ENCODE results near the gene SLC66A2.

DNA sequence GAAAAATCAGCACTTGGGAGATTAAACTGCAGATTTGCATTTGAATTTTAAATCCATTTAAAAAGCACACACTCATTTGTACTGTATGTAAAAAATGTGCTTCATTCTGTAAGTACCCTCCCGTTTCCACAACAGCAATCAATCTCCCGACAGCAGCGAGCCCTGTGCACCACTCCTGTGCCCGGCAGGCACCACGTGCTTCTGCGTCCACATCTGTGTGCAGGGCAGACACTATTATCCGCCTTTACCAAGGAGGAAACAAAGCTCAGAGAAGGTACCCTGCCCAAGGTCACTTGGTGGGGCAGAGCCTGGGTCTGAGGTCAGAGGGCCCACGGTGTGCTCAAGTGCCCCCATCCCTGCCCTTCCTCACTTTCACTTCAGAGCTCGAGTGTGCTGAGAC lies 20.5 kb upstream of the SLC66A2 start:
- TF ChIP-seq, protein P1, sequence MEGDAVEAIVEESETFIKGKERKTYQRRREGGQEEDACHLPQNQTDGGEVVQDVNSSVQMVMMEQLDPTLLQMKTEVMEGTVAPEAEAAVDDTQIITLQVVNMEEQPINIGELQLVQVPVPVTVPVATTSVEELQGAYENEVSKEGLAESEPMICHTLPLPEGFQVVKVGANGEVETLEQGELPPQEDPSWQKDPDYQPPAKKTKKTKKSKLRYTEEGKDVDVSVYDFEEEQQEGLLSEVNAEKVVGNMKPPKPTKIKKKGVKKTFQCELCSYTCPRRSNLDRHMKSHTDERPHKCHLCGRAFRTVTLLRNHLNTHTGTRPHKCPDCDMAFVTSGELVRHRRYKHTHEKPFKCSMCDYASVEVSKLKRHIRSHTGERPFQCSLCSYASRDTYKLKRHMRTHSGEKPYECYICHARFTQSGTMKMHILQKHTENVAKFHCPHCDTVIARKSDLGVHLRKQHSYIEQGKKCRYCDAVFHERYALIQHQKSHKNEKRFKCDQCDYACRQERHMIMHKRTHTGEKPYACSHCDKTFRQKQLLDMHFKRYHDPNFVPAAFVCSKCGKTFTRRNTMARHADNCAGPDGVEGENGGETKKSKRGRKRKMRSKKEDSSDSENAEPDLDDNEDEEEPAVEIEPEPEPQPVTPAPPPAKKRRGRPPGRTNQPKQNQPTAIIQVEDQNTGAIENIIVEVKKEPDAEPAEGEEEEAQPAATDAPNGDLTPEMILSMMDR (IDR thresholded peaks at IDR 0.05; ENCODE audit: low read length): no peak
- TF ChIP-seq EZH2 (IDR thresholded peaks at IDR 0.05; ENCODE audit: borderline replicate concordance, low read length): no peak
